HepG2 (cell line): ENCODE data around the gene AGPAT2. TPM values are rescaled to one million over a fixed set of nuclear protein-coding genes. Genes with fewer than 3 reads are reported as not detected.

Experiments used
- AKNA ChIP-seq: sonication (generic); formaldehyde crosslinking; IDR thresholded peaks from 2 replicates; pipeline ENCODE4 v1.4.0; 2020; ENCODE audit warnings: missing genetic modification reagents, borderline replicate concordance
- ARID4A ChIP-seq: sonication (generic); formaldehyde crosslinking; IDR thresholded peaks from 2 replicates; pipeline ENCODE4 v1.5.0; 2020; ENCODE audit warnings: mild to moderate bottlenecking, missing genetic modification reagents, borderline replicate concordance
- CHCHD3 ChIP-seq: sonication (generic); formaldehyde crosslinking; IDR thresholded peaks from 2 replicates; pipeline ENCODE4 v1.8.0; 2022; ENCODE audit warnings: mild to moderate bottlenecking, missing genetic modification reagents, moderate library complexity
- ESRRA ChIP-seq: sonication (generic); formaldehyde crosslinking; IDR thresholded peaks from 2 replicates; pipeline ENCODE4 v1.5.1; 2020; ENCODE audit warnings: mild to moderate bottlenecking, low read depth, missing genetic modification reagents
- ETV5 ChIP-seq: IDR thresholded peaks from 2 replicates; pipeline ENCODE4 v1.6.1; 2018; ENCODE audit warnings: missing biosample characterization, missing genetic modification reagents, inconsistent platforms, borderline replicate concordance
- GTF2F1 ChIP-seq: fragments of 150-350 bp; IDR thresholded peaks from 2 replicates; pipeline ENCODE4 v1.6.1; 2014; ENCODE audit warnings: low read length
- HOXA3 ChIP-seq: sonication (generic); formaldehyde crosslinking; IDR thresholded peaks from 2 replicates; pipeline ENCODE4 v1.5.0; 2020; ENCODE audit warnings: missing genetic modification reagents
- NCOR1 ChIP-seq: fragments of 200-600 bp; sonication (generic); IDR thresholded peaks from 2 replicates; pipeline ENCODE4 v1.7.0; 2017; ENCODE audit warnings: antibody characterized with exemption, low read length, borderline replicate concordance
- POLR2AphosphoS5 ChIP-seq: IDR thresholded peaks from 2 replicates; pipeline ENCODE4 v1.6.1; 2012; ENCODE audit warnings: low read depth, low read length
- ZFY ChIP-seq: sonication (generic); formaldehyde crosslinking; IDR thresholded peaks from 2 replicates; pipeline ENCODE4 v1.4.0; 2020; ENCODE audit warnings: missing genetic modification reagents
- ZNF431 ChIP-seq: sonication (generic); formaldehyde crosslinking; IDR thresholded peaks from 2 replicates; pipeline ENCODE4 v1.9.0; 2022; ENCODE audit warnings: missing genetic modification reagents, low read depth, mild to moderate bottlenecking, borderline replicate concordance
- ZNF546 ChIP-seq: sonication (generic); formaldehyde crosslinking; conservative IDR thresholded peaks from 2 replicates; pipeline ENCODE4 v1.8.1; 2023; ENCODE audit warnings: mild to moderate bottlenecking, missing genetic modification reagents
- polyA plus RNA-seq, 8 experiments: library from polyadenylated mRNA; depleted of rRNA in 3 of 8; stranded (reverse) in 7 of 8; unstranded in 1 of 8; fragments of >200 nt; fragmentation: Illumina TruSeq in 4 of 8; extraction: Trizol in 4 of 8; gene quantifications; 2 replicates each; pipeline versions ENCODE4 v1.2.1 to v1.2.3, GENCODE V29; 2011 to 2016; ENCODE audit warnings: low read depth in 4 of 8, missing spikeins in 1 of 8, mixed read lengths in 1 of 8; ENCODE audit not compliant: insufficient read depth in 1 of 8
- total RNA-seq, 5 experiments: library from RNA; depleted of rRNA; stranded (reverse); fragments of >200 nt; fragmentation: Illumina TruSeq; extraction: Trizol; gene quantifications; 2 replicates each; pipeline ENCODE4 v1.2.3, GENCODE V29; 2016; ENCODE audit warnings: low read depth in 1 of 5
- TF ChIP-seq, protein P1 (sequence below): sonication (generic); formaldehyde crosslinking; IDR thresholded peaks from 2 replicates; pipeline ENCODE4 v1.5.1; 2020; ENCODE audit warnings: missing genetic modification reagents, mild to moderate bottlenecking, borderline replicate concordance
- TF ChIP-seq, protein P2 (sequence below): sonication (generic); formaldehyde crosslinking; IDR thresholded peaks from 2 replicates; pipeline ENCODE4 v1.9.0; 2022; ENCODE audit warnings: low read depth, missing genetic modification reagents

AGPAT2 gene
- total and polyA plus RNA-seq, 2 of the 13 experiments (the other 11 are each of a cell fraction or from before 2014, with no cell fraction given): 3.9 to 25.8 TPM

- no peak for TF ChIP-seq GTF2F1
- peak; percentile 58; the same call in 1 of the 2 replicates for TF ChIP-seq HOXA3 (CRISPR knock-in tag)
- TF ChIP-seq, protein P1, sequence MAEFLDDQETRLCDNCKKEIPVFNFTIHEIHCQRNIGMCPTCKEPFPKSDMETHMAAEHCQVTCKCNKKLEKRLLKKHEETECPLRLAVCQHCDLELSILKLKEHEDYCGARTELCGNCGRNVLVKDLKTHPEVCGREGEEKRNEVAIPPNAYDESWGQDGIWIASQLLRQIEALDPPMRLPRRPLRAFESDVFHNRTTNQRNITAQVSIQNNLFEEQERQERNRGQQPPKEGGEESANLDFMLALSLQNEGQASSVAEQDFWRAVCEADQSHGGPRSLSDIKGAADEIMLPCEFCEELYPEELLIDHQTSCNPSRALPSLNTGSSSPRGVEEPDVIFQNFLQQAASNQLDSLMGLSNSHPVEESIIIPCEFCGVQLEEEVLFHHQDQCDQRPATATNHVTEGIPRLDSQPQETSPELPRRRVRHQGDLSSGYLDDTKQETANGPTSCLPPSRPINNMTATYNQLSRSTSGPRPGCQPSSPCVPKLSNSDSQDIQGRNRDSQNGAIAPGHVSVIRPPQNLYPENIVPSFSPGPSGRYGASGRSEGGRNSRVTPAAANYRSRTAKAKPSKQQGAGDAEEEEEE (CRISPR knock-in tag): 0 out of 2 replicates have a peak, but pooled peaks have one; percentile 71
- TF ChIP-seq, protein P2, sequence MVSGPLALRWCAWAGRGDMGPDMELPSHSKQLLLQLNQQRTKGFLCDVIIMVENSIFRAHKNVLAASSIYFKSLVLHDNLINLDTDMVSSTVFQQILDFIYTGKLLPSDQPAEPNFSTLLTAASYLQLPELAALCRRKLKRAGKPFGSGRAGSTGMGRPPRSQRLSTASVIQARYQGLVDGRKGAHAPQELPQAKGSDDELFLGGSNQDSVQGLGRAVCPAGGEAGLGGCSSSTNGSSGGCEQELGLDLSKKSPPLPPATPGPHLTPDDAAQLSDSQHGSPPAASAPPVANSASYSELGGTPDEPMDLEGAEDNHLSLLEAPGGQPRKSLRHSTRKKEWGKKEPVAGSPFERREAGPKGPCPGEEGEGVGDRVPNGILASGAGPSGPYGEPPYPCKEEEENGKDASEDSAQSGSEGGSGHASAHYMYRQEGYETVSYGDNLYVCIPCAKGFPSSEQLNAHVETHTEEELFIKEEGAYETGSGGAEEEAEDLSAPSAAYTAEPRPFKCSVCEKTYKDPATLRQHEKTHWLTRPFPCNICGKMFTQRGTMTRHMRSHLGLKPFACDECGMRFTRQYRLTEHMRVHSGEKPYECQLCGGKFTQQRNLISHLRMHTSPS (CRISPR knock-in tag): peak; percentile 82; the same call in 1 of the 2 replicates
- TF ChIP-seq ETV5: peak; percentile 83; the same call in 1 of the 2 replicates
- TF ChIP-seq ZNF431 (CRISPR knock-in tag): peak; percentile 33; the same call in 1 of the 2 replicates
- 0 out of 2 replicates have a peak, but pooled peaks have one; percentile 34 for TF ChIP-seq ESRRA (CRISPR knock-in tag)
- peak; percentile 44; the same call in 1 of the 2 replicates for TF ChIP-seq POLR2AphosphoS5
- no peak for TF ChIP-seq NCOR1
- TF ChIP-seq ARID4A: peak; percentile 32; the same call in 1 of the 2 replicates
- peak; percentile 65 for TF ChIP-seq ZNF546 (CRISPR knock-in tag)
- peak; percentile 38; the same call in 1 of the 2 replicates for TF ChIP-seq ZFY (CRISPR knock-in tag)
- TF ChIP-seq CHCHD3: 0 out of 2 replicates have a peak, but pooled peaks have one; percentile 6
- TF ChIP-seq AKNA (CRISPR knock-in tag): no peak
Measured at GRCh38 chr9:136644593-136645351, 42.5 kb downstream of the AGPAT2 start (continued).
